Measurements from ENCODE around the gene CAPN1.
"Not testable (repeated sequence)": the region's sequence is repeated elsewhere in the genome, so short reads cannot be mapped to it uniquely, and the experiment has no call there.

The CAPN1 gene

GRCh38 chr11:65160643-65161042 is 21.1 kb upstream of the CAPN1 start:
- DNase-seq, result no peak

GRCh38 chr11:65163684-65164083 is 18.0 kb upstream of the CAPN1 start:
- DNase-seq, result no peak

- no peak for DNase-seq
Observed at GRCh38 chr11:65165410-65166317, 16.1 kb upstream of the CAPN1 start.

- DNase-seq, result no peak
Observed at GRCh38 chr11:65166893-65167292, 14.8 kb upstream of the CAPN1 start.

GRCh38 chr11:65167656-65168055 is 14.1 kb upstream of the CAPN1 start:
- DNase-seq, result no peak

- no peak for DNase-seq
Observed at GRCh38 chr11:65169164-65169641, 12.5 kb upstream of the CAPN1 start.

- no peak for DNase-seq
Observed at GRCh38 chr11:65170058-65170534, 11.6 kb upstream of the CAPN1 start, which contains the start of gene SPDYC. SPDYC (plus strand) TSS chr11:65170233; CDS start chr11:65171358, 1,125 bp downstream.

GRCh38 chr11:65172600-65172999 is 9.1 kb upstream of the CAPN1 start:
- no peak for DNase-seq

- not testable (repeated sequence) for DNase-seq
Observed at GRCh38 chr11:65174571-65175010, 7.1 kb upstream of the CAPN1 start.

- peak; percentile 52 for DNase-seq
Observed at GRCh38 chr11:65180877-65181568, 705 bp upstream of the CAPN1 start.

GRCh38 chr11:65182258-65183170 is 786 bp downstream of the CAPN1 start:
- no peak for DNase-seq

- DNase-seq, result no peak
Observed at GRCh38 chr11:65183201-65183891, 1.6 kb downstream of the CAPN1 start.

GRCh38 chr11:65184146-65184545 is 2.4 kb downstream of the CAPN1 start:
- no peak for DNase-seq

- DNase-seq, result no peak
Observed at GRCh38 chr11:65185171-65185570, 3.4 kb downstream of the CAPN1 start.

GRCh38 chr11:65185869-65186341 is 4.2 kb downstream of the CAPN1 start:
- no peak for DNase-seq

- DNase-seq, result no peak
Observed at GRCh38 chr11:65186701-65187100, 5.0 kb downstream of the CAPN1 start.

GRCh38 chr11:65187146-65187675 is 5.5 kb downstream of the CAPN1 start:
- DNase-seq, result no peak

- no peak for DNase-seq
Observed at GRCh38 chr11:65187971-65188461, 6.3 kb downstream of the CAPN1 start.

GRCh38 chr11:65188486-65188885 is 6.8 kb downstream of the CAPN1 start:
- DNase-seq, result no peak

GRCh38 chr11:65189191-65189590 is 7.5 kb downstream of the CAPN1 start:
- no peak for DNase-seq

- no peak for DNase-seq
Observed at GRCh38 chr11:65194564-65194963, 12.8 kb downstream of the CAPN1 start.

Data from T-helper 9 cell (primary cell).